Medulla oblongata (tissue), 1 donor: ENCODE results near the gene CDC42.

Source experiments
- DNase-seq: peaks from one replicate; pipeline ENCODE4 v3.0.0-alpha.2; 2015; ENCODE audit errors: extremely low spot score

Gene CDC42

DNA sequence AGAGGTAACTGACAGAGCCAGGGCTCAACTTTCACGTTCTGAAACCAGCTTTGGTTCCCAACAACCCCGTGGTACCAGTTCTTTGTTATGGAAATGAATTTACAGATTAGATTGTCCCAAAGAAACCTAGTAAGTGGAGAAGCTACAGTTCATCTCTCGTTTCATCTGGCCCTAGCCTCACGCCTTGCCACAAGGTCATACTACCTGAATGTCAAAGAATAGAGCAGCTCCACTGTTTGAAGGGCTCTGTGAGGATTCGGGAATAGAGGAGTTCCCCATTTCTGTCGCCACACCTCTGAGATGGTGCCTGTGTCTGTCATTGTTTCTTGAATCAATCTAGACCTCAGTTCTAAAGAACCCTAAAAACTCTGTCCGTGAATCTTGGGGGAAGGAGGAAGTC is 15.0 kb upstream of the CDC42 start:
- DNase-seq = no peak

DNA sequence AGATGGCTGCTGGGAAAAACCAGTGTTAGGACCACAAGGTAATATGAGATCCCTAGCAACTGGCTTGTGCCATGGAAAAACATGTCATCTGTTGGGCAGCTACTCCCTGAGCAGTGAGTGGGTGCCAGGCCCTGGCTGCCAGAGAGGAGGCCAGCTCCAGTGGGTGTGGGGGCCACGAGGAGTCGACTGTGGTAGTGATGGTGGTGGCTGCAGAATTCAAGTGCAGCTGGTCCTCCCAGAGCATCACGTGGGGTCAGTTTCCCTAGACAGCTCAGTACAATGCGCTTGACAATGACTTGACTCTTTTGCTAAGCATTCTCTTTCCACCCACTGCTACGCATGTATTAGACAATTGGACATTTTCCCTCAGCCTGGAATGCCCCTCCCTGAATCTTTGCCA is 14.5 kb upstream of the CDC42 start:
- DNase-seq = peak; percentile 85

DNA sequence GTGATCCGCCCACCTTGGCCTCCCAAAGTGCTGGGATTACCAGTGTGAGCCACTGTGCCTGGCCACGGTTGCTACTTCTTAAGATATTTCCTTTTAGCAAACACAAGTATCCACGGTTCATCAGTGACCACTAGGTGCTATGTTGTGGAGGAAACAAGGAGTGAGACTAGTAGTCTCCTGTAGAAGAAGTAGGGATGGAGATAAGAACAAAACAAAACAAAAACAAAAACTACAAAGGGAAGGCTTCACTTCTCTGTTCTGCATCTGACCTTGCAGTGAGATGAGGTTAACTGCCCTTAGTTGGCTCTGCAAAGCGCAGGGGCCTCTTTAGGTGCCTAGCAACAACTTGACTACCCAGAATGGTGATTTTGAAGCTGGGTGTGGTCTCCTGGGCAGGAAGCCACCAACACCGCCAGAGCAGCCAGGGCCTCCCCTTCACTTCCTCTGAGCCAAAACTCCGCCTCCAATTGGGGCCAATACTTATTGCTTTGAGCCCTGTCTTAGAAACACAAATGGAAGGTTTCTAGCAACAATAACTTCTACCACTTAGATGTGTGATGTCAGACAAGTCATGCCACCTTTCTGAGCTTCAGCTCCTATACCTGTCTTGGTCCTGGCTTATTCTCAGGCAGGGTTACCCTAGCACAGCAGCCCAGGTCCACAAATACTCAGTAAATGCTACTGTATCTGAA is 12.8 kb upstream of the CDC42 start:
- DNase-seq = peak; percentile 63

DNA sequence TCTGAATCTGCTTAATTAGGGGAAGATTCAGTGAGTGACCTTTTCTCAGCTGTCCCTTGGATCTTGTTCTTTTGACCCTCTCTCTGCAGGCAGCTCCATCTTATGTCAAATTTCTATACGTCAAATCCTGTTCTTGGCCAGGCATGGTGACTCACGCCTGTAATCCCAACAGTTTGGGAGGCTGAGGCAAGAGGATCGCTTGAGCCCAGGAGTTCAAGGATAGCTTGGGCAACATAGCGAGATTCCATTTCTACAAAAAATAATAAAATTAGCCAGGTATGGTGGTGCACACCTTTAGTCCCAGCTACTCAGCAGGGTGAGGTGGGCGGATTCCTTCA is 12.3 kb upstream of the CDC42 start:
- no peak for DNase-seq

GRCh38 chr1:22041505-22041904 is 11.0 kb upstream of the CDC42 start:
- DNase-seq = no peak

GRCh38 chr1:22043198-22043769 is 9.2 kb upstream of the CDC42 start:
- DNase-seq = no peak

GRCh38 chr1:22044690-22045420 is 7.7 kb upstream of the CDC42 start:
- DNase-seq = no peak

- DNase-seq = no peak
Measured at GRCh38 chr1:22045604-22046228, 6.8 kb upstream of the CDC42 start.

- DNase-seq = peak; percentile 17
Measured at GRCh38 chr1:22048351-22049192, 3.9 kb upstream of the CDC42 start.

GRCh38 chr1:22050330-22050729 is 2.2 kb upstream of the CDC42 start:
- no peak for DNase-seq

- no peak for DNase-seq
Measured at GRCh38 chr1:22051607-22052114, 848 bp upstream of the CDC42 start.

DNA sequence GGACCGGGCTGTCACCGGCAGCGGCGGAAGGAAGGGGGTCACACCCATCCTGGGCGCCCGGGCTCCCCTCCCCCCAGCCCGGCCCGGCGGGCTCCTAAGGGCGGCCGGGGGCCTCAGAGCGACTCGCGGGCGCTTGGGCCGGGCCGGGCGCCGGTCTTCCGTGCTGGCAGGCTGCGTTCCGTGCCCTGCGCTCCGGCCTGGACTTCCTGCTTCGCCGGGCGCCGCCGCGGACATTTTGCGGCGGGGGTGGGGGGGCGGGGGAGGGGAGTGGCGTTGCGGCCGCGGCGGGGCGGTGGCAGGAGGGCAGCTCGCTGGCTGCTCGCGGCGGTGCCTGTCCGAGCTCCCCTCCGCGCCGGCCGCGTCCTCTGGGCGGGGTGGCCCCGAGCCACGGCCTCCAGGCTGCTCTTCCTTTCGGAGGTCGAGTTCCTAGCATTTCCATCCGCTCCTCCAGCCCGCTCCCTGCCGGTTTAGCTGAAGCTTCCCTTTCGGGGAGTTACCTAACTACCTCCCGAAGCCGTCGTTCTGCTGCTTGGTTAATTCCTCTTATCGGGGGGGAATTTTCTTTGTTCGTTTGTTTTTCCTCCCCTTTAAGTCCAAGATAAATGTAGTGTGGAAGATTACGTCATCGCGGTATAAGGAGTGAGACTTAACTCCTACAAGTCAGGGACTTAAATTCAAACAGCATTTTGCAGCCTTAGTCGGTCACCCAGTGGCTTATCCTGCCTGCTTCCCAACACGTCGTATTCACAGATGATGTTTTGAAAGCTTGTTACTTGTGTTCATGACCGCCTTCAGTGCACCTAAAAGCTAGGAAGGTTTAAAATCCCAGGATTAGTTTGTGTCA is 730 bp downstream of the CDC42 start:
- peak; percentile 61 for DNase-seq

- DNase-seq = no peak
Measured at GRCh38 chr1:22053861-22054770, 1.6 kb downstream of the CDC42 start.

- no peak for DNase-seq
Measured at GRCh38 chr1:22055463-22055862, 3.0 kb downstream of the CDC42 start.

GRCh38 chr1:22056043-22056442 is 3.5 kb downstream of the CDC42 start:
- DNase-seq = no peak

- no peak for DNase-seq
Measured at GRCh38 chr1:22056936-22057335, 4.4 kb downstream of the CDC42 start.

DNA sequence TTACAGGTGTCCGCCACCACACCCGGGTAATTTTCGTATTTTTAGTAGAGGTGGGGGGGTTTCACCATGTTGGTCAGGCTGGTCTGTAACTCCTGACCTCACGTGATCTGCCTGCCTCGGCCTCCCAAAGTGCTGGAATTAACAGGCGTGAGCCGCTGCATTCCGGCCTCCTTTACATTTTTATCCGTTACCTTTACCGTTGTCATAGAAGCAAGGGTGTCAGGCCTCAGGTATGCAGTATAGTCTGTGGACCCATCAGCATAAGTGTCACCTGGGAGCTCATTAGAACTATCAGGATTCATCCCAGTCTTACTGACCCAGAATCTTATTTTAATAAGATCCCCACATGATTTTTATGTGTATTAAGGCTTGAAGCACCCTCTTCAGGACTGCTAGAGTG is 5.4 kb downstream of the CDC42 start:
- no peak for DNase-seq

DNA sequence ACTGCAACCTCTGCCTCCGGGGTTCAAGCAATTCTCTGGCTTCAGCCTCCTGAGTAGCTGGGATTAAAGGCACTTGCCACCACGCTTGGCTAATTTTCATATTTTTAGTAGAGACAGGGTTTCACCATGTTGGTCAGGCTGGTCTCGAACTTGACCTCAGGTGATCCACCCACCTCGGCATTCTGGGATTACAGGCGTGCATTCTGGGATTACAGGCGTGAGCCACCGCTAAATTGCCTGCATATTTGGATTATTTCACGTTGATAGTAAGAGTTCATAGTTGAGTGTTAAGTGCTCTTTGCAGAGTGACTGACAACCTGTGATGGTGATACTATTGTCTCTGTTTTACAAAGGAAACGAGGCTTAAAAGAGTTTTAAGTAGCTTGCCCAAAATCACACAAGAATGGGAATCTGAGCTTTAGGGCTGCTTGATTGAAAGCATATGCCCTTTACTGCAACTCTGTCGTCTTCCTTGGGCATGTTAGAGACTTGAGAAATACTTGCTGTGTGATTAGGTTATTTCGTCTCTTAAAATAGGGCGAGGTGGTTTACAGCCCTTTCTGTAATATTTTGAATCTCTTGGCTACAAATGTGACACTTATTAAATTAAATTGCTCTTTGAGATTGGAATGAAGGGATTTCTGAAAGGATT is 12.4 kb downstream of the CDC42 start:
- DNase-seq = no peak

DNA sequence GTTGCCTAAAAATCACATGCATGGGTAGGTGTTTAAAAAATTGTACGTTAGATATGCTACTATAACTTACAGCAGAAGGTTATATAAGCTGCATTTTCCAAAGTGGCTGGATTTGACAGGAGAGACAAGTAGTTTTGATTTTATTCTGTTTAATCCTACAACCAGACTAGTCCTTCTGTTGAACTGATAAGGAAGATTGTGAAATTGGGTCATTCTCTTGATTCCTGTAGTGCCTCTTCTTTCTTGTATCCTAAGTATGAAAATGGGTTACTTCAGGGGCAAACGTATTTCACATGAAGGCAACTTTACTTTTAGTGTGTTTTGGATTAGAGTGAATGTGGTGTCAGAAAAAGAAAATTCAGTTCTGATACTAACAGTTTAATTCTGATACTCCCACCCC is 19.0 kb downstream of the CDC42 start:
- DNase-seq = no peak
